ENCODE results near the gene HDAC11. TPM values are rescaled to one million over a fixed set of nuclear protein-coding genes. Genes with fewer than 3 reads are reported as not detected.

Gene HDAC11
- total RNA-seq, 2 experiments from 2014 or later, result 0.87 to 0.99 TPM

DNA sequence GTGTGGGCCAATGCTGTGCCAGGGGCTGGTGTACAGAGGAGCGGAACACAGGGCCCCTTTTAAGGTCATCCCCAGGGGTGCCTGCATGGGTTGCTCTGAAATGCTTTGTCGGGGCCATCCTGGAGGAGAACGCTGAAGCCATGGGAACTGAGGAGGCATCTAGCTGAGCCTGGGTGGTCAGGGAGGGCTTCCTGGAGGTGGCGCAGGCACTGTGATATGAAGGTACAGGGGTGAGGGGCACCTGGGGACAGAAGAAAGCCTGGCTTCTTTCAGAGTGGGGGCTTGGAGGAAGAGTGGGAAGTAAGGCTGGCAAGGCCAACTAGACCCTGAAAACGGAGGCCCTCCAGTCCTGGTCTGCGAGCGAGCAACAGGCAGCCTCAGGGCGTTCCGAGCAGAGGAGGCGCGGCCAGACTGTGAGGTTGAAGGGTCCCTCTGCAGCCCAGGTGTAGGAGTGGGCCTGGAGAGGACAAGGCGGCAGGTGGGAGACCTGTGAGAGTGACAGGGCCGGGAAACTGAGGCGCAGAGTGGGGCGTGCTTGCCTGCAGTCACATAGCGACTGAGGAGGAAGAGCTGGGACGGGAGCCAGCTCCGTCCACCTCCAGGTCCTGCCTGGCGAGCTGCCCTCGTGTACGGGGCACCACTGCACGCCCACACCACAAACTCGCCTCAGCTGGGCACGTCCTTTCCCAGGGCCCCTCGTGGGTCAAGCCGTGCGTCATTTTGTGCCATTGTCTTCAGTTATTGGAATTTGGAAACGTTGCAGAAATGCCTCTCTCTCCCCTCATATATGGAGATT is 72.9 kb downstream of the HDAC11 start:
- no peaks in the 10 kb centered on the region for H3K36me3 Mint-ChIP-seq (ENCODE audit: low read depth)
- ATAC-seq, result no peak
- H3K27ac Mint-ChIP-seq, result no peak overlapping the region
- H3K27me3 Mint-ChIP-seq (ENCODE audit: low read depth), result peaks cover 28% of the 10 kb centered on the region
- CTCF ChIA-PET, result interaction anchor here (1.1 kb wide), 1 partner anchor 9 kb away, joined by 4 read pairs; no protein-coding TSS in a partner anchor
- no peak for DNase-seq
- POLR2A ChIA-PET, result no interaction called here
- no peaks in the 10 kb centered on the region for H3K9me3 Mint-ChIP-seq (ENCODE audit: insufficient read depth)
- no peak overlapping the region for H3K4me3 Mint-ChIP-seq
- peaks cover 41% of the 10 kb centered on the region for H3K4me1 Mint-ChIP-seq (ENCODE audit: low read depth)

- CTCF ChIA-PET, result interaction anchor here (1.1 kb wide), 1 partner anchor 9 kb away, joined by 4 read pairs; no protein-coding TSS in a partner anchor
- no peak overlapping the region for H3K27ac Mint-ChIP-seq
- no peaks in the 10 kb centered on the region for H3K9me3 Mint-ChIP-seq (ENCODE audit: insufficient read depth)
- ATAC-seq (no peak), DNase-seq (no peak)
- no peak overlapping the region for H3K4me3 Mint-ChIP-seq
- POLR2A ChIA-PET, result no interaction called here
- H3K4me1 Mint-ChIP-seq (ENCODE audit: low read depth), result peaks cover 35% of the 10 kb centered on the region
- H3K27me3 Mint-ChIP-seq (ENCODE audit: low read depth), result peaks cover 23% of the 10 kb centered on the region
- no peaks in the 10 kb centered on the region for H3K36me3 Mint-ChIP-seq (ENCODE audit: low read depth)
Observed at GRCh38 chr3:13553686-13554085, 73.6 kb downstream of the HDAC11 start.

DNA sequence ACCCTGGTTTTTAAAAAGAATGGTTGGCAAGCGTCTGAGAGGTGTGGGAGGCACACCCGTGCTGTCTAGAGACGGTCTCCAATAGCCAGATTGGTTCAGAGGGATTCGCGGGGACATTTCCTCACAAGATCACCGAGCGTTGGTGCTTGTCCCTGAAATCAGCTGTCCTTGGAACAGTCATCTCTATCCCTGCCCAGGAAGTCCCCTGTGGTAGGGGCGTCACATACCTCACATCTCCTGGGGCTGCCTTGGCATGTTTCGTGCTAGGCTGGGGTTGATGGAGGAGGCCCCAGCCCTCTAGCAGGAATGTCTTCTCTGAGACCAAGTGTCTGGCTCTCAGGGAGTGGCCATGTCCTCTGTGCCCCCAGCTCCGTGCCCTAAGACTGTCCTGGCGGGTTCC is 75.6 kb downstream of the HDAC11 start:
- Mint-ChIP-seq H3K27me3 (ENCODE audit: low read depth) (peaks cover 18% of the 10 kb centered on the region), H3K27ac (no peak overlapping the region), H3K4me1 (ENCODE audit: low read depth) (peaks cover 30% of the 10 kb centered on the region), H3K4me3 (no peak overlapping the region), H3K36me3 (ENCODE audit: low read depth) (no peaks in the 10 kb centered on the region), H3K9me3 (ENCODE audit: insufficient read depth) (no peaks in the 10 kb centered on the region)
- no peak for DNase-seq
- ChIA-PET CTCF (no interaction called here), POLR2A (no interaction called here)
- no peak for ATAC-seq

Other genes with a start within 250 kb of the HDAC11 start
- 100 to 1,000 TPM; 202 to 206 TPM for gene NUP210, start 60.0 kb upstream of the HDAC11 start, total RNA-seq
- 1 to 10 TPM; 1.8 to 2.6 TPM for gene FBLN2, start 68.8 kb downstream of the HDAC11 start, total RNA-seq

Measured in activated CD8-positive, alpha-beta T cell treated with anti-CD3 and anti-CD28 coated beads, Interleukin-2, amount 10 ng/mL, durations not matched to agents 7 days and 5 days (primary cell).